GM06990 (cell line): ENCODE data around the gene CNGB1.
A peak's percentile ranks its signal among the peaks of the same experiment; 100 is the strongest.

Experiments used
- DNase-seq: peaks from one replicate; pipeline ENCODE4 v3.0.0-alpha.2; 2011; ENCODE audit not compliant: insufficient read length; ENCODE audit errors: extremely low read depth
- H3K27me3 ChIP-seq: replicated peaks from 2 replicates; pipeline ENCODE4 v1.6.0; 2011; ENCODE audit warnings: low read length; ENCODE audit not compliant: control insufficient read depth, insufficient read depth
- H3K36me3 ChIP-seq: 2 replicates; pipeline ENCODE4 v1.5.1; 2011; ENCODE audit warnings: low read length; ENCODE audit not compliant: control insufficient read depth, insufficient read depth
- H3K4me3 ChIP-seq: replicated peaks from 2 replicates; pipeline ENCODE4 v1.5.1; 2011; ENCODE audit warnings: low read depth, mild to moderate bottlenecking, control low read depth, low read length
- TF ChIP-seq, protein P1 (sequence below): IDR thresholded peaks from 2 replicates; pipeline ENCODE4 v1.5.1; 2011; ENCODE audit warnings: low read length, control low read depth, mild to moderate bottlenecking, inconsistent platforms; ENCODE audit not compliant: insufficient read depth, poor library complexity, severe bottlenecking

The CNGB1 gene

DNA sequence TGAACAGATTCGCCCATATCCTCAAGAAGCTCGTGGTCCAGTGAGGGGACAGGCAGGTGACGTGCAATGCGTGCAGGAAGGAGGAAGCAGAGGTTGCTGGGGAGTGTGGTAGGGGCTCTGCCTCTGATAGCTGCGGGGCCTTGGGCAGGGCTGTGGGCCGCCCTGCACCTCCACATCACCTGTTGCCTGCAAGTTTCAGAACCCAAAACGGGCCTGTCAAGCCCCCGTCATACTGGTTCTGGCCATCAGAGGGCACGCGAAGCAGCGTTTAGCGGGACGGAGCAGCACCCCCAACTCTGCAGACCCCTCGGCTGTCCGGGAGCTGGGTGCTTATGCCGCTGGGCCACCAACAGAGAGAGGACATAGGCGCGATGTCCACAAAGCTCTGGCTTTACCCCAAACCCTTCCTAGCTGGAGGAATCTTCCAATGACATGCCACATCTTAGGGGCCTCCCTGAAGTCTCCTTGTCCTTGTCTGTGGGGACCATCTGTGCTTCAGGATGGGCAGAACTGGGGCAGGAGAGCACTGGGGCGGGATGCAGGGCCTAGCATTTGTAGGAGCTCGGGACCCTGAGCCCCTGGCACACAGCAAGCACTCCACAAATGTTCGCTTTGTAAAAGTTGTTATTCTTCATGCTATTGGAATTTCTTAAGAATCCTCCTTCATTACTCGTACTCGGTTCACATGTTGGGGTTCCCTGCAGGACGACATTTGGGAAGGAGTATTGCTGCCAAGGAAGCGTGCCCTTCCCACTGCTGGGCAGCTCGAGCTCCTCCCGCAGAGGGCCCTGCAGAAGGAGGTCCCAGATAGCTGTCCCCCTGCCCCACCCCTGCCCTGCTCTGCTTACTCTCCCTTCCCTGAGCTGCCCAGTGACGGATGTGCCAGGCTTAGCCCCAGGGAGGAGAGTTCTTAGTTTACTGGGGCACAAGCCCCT, 64.3 kb downstream of the CNGB1 start:
- Histone ChIP-seq H3K27me3 (no peaks in the 10 kb centered on the region; the same call in none of the 2 replicates), H3K4me3 (no peak overlapping the region), H3K36me3 (no peaks in the 10 kb centered on the region)
- TF ChIP-seq, protein P1, sequence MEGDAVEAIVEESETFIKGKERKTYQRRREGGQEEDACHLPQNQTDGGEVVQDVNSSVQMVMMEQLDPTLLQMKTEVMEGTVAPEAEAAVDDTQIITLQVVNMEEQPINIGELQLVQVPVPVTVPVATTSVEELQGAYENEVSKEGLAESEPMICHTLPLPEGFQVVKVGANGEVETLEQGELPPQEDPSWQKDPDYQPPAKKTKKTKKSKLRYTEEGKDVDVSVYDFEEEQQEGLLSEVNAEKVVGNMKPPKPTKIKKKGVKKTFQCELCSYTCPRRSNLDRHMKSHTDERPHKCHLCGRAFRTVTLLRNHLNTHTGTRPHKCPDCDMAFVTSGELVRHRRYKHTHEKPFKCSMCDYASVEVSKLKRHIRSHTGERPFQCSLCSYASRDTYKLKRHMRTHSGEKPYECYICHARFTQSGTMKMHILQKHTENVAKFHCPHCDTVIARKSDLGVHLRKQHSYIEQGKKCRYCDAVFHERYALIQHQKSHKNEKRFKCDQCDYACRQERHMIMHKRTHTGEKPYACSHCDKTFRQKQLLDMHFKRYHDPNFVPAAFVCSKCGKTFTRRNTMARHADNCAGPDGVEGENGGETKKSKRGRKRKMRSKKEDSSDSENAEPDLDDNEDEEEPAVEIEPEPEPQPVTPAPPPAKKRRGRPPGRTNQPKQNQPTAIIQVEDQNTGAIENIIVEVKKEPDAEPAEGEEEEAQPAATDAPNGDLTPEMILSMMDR, result peak; percentile 58
- no peak for DNase-seq

DNA sequence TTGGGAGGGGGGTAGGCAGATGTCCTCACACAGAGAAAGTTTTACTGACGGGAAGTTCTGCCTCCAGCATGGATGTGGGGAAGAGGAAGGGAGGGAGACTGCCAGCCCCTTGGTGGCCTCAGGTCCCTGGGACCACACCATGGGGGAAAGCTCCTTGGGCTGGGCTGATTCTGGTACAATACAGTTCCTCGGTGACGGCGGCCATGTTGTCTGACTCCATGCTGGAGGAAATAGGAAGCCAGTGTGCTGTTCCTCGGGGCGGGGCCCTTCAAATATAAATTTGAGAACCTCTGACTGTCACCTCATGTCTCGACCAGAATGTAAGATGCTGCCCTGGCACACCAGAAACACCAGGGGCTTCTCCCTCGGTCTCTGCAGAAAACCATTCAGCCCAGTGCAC, 66.8 kb downstream of the CNGB1 start:
- H3K36me3 ChIP-seq, result no peaks in the 10 kb centered on the region
- no peaks in the 10 kb centered on the region; the same call in 1 of the 2 replicates for H3K27me3 ChIP-seq
- no peak for DNase-seq
- TF ChIP-seq, protein P1, result no peak
- H3K4me3 ChIP-seq, result no peak overlapping the region

DNA sequence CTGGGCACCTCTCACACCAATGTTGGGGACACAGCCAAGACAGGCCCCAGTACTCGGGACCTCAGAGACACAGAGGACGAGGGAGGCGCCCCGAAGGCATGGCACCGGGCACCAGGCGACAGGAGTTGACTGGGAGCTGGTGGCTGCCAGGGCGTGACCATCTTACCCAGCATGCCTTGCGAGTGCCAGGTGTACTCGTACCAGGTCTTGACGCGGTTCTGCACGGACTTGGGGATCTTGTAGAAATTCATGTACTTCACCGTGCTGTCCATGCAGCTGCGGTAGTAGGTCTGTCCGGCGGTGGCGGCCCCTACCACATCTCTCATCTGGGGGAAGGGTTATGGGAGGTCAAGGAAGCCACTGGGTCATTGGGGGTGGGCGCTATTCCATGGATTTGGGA, 67.3 kb downstream of the CNGB1 start:
- no peaks in the 10 kb centered on the region; the same call in 1 of the 2 replicates for H3K27me3 ChIP-seq

DNA sequence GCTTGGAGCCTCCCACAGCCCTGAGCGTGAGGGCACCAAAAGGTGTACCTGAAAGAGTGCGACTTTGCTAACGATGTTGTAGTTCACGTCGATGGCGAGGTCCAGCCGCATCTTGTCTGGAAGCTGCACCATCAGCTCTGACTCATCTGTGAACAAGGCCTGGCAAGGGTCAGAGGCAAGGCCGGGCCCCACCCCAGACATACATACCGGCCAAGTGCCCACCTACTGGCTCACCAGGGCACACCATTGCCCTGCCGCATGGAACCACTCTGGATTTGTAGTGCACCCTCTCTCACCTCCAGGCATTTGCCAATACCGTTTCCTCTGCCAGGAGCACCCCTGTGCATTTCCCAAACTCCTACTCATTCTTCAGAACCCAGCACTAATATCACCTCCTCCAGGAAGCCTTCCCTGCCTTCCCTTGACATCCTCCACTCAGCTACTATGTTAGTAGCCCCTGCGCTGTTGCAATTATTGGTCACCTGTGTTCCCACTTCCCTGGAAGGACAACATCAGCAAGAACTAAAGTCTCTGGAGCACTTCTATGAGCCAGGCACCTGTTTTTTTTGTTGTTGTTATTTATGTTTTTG, 69.4 kb downstream of the CNGB1 start:
- Histone ChIP-seq H3K4me3 (no peak overlapping the region), H3K27me3 (no peaks in the 10 kb centered on the region; the same call in 1 of the 2 replicates), H3K36me3 (no peaks in the 10 kb centered on the region)
- TF ChIP-seq, protein P1, result no peak
- no peak for DNase-seq

More for the DNA sequence above, 67.3 kb downstream of the CNGB1 start:
- TF ChIP-seq, protein P1, result no peak
- H3K4me3 ChIP-seq, result no peak overlapping the region
- DNase-seq, result no peak
- no peaks in the 10 kb centered on the region for H3K36me3 ChIP-seq

DNA sequence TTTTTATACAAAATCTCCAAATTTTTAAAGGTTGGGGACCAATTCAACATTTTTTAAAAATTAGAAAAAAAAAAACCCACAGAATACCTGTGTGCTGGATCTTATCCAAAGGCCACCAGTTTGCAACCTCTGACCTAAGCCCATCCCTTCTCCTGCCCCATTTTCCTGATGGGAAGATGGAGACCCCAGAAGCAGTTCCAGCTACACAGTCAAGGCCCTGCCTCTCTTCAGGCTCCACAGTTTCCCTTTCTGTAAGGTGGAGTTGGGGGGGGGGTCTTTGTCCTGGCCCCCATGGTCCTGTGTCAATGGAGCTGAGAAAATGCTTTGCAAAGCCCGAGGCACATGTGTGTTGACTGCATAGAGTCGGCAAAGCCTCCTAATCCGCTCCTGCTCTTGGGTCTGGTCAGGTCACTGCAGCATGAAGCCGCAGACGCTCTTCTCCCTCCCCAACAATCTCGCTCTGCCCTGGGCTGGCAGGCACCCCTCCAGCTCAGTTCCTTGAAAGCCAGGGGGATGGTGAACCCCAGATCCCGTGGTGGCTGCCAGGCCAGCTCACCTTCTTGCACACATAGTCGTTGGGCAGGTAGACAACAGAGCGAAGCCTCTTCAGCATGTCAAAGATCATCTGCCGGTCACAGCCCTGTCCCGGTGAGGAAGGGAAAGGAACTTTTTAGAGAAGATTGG, 70.0 kb downstream of the CNGB1 start:
- TF ChIP-seq, protein P1, result no peak
- DNase-seq, result no peak
- H3K36me3 ChIP-seq, result no peaks in the 10 kb centered on the region

More for the DNA sequence above, 70.0 kb downstream of the CNGB1 start:
- H3K4me3 ChIP-seq, result no peak overlapping the region
- no peaks in the 10 kb centered on the region; the same call in 1 of the 2 replicates for H3K27me3 ChIP-seq
